HEK293T (cell line): ENCODE measurements around the gene PBRM1.

Experiments
- CTCF ChIA-PET: fragments of 350-600 bp; formaldehyde crosslinking; extraction: SDS; loops from one replicate; lab custom pipeline; 2021; ENCODE audit warnings: antibody characterized with exemption, inconsistent platforms; lab: Yijun Ruan, JAX
- POLR2A ChIA-PET: fragments of 350-600 bp; formaldehyde crosslinking; extraction: SDS; loops from one replicate; lab custom pipeline; 2020; ENCODE audit warnings: antibody characterized with exemption, inconsistent platforms; lab: Yijun Ruan, JAX
- DNase-seq: peaks from one replicate; pipeline ENCODE4 v3.0.0; 2012; ENCODE audit warnings: mixed read lengths; ENCODE audit errors: extremely low spot score
- ARNT ChIP-seq: fragments of 450-650 bp; IDR thresholded peaks from 2 replicates; pipeline ENCODE4 v1.6.1; 2017; ENCODE audit warnings: mild to moderate bottlenecking
- BHLHE40 ChIP-seq: fragments of 450-650 bp; IDR thresholded peaks from 2 replicates; pipeline ENCODE4 v1.6.1; 2016; ENCODE audit warnings: mild to moderate bottlenecking, moderate library complexity, borderline replicate concordance
- CTBP1 ChIP-seq: fragments of 450-650 bp; IDR thresholded peaks from 2 replicates; pipeline ENCODE4 v1.6.1; 2016; ENCODE audit warnings: borderline replicate concordance
- ELF4 ChIP-seq: fragments of 450-650 bp; IDR thresholded peaks from 2 replicates; pipeline ENCODE4 v1.6.1; 2017; ENCODE audit warnings: antibody characterized with exemption
- FOXA1 ChIP-seq: fragments of 450-650 bp; IDR thresholded peaks from 2 replicates; pipeline ENCODE4 v1.6.1; 2016; ENCODE audit warnings: mild to moderate bottlenecking
- FOXK2 ChIP-seq: fragments of 450-650 bp; IDR thresholded peaks from 2 replicates; pipeline ENCODE4 v1.6.1; 2016; ENCODE audit warnings: mild to moderate bottlenecking
- FOXM1 ChIP-seq: fragments of 450-650 bp; IDR thresholded peaks from 2 replicates; pipeline ENCODE4 v1.6.1; 2017; ENCODE audit warnings: mild to moderate bottlenecking, borderline replicate concordance
- HDGF ChIP-seq: fragments of 450-650 bp; IDR thresholded peaks from 2 replicates; pipeline ENCODE4 v1.6.1; 2017; ENCODE audit warnings: antibody characterized with exemption, borderline replicate concordance
- L3MBTL2 ChIP-seq: fragments of 450-650 bp; conservative IDR thresholded peaks from 2 replicates; pipeline ENCODE4 v1.6.1; 2016; ENCODE audit warnings: mild to moderate bottlenecking
- LEF1 ChIP-seq: fragments of 450-650 bp; IDR thresholded peaks from 2 replicates; pipeline ENCODE4 v1.6.1; 2017; ENCODE audit warnings: mild to moderate bottlenecking, borderline replicate concordance
- NFRKB ChIP-seq: fragments of 450-650 bp; IDR thresholded peaks from 2 replicates; pipeline ENCODE4 v1.6.1; 2016; ENCODE audit warnings: mild to moderate bottlenecking, moderate library complexity
- PKNOX1 ChIP-seq: fragments of 450-650 bp; IDR thresholded peaks from 2 replicates; pipeline ENCODE4 v1.6.1; 2016
- SP1 ChIP-seq: fragments of 450-650 bp; IDR thresholded peaks from 2 replicates; pipeline ENCODE4 v1.6.1; 2017
- SUZ12 ChIP-seq: fragments of 450-650 bp; IDR thresholded peaks from 2 replicates; pipeline ENCODE4 v1.6.1; 2016; ENCODE audit warnings: mild to moderate bottlenecking
- TARDBP ChIP-seq: fragments of 450-650 bp; IDR thresholded peaks from 2 replicates; pipeline ENCODE4 v1.6.1; 2016
- ZNF384 ChIP-seq: fragments of 450-650 bp; IDR thresholded peaks from 2 replicates; pipeline ENCODE4 v1.6.1; 2016

The PBRM1 gene

GRCh38 chr3:52525680-52526561 lies 159.8 kb downstream of the PBRM1 start:
- TF ChIP-seq BHLHE40, result no peak
- TF ChIP-seq ELF4, result no peak
- no peak for TF ChIP-seq TARDBP
- no peak for TF ChIP-seq HDGF
- TF ChIP-seq SP1, result no peak
- no peak for TF ChIP-seq ARNT
- no peak for TF ChIP-seq FOXM1
- ChIA-PET CTCF (no interaction called here), POLR2A (interaction anchor here (1.1 to 1.2 kb wide), 2 partner anchors 8 to 10 kb away, joined by 3 to 4 read pairs; partner anchors contain the start of gene UQCC5)
- no peak for DNase-seq

- ChIA-PET CTCF (no interaction called here), POLR2A (no interaction called here)
- DNase-seq, result no peak
- TF ChIP-seq BHLHE40, result no peak
- no peak for TF ChIP-seq L3MBTL2
Measured at GRCh38 chr3:52524752-52525679, 160.7 kb downstream of the PBRM1 start.

GRCh38 chr3:52524258-52524751 lies 161.4 kb downstream of the PBRM1 start:
- ChIA-PET POLR2A (no interaction called here), CTCF (no interaction called here)
- TF ChIP-seq ARNT (no peak), PKNOX1 (no peak), CTBP1 (no peak)
- no peak for DNase-seq

- ChIA-PET POLR2A (interaction anchor here (1.1 kb wide), 1 partner anchor 13 kb away, joined by 5 read pairs; the partner anchor contains the start of gene UQCC5), CTCF (no interaction called here)
- no peak for DNase-seq
- TF ChIP-seq SUZ12, result no peak
- no peak for TF ChIP-seq FOXA1
- TF ChIP-seq HDGF, result no peak
- no peak for TF ChIP-seq CTBP1
- TF ChIP-seq L3MBTL2, result no peak
- no peak for TF ChIP-seq ELF4
- TF ChIP-seq FOXM1, result no peak
- no peak for TF ChIP-seq ZNF384
- no peak for TF ChIP-seq TARDBP
- TF ChIP-seq ARNT, result no peak
- TF ChIP-seq SP1, result no peak
- TF ChIP-seq LEF1, result no peak
- no peak for TF ChIP-seq PKNOX1
- no peak for TF ChIP-seq FOXK2
- no peak for TF ChIP-seq NFRKB
- TF ChIP-seq BHLHE40, result no peak
Measured at GRCh38 chr3:52523386-52524257, 162.1 kb downstream of the PBRM1 start.

- CTCF ChIA-PET, result no interaction called here
- TF ChIP-seq FOXA1, result no peak
- POLR2A ChIA-PET, result interaction anchor here (1.1 kb wide), 1 partner anchor 14 kb away, joined by 5 read pairs; the partner anchor contains the start of gene UQCC5
- DNase-seq, result no peak
Measured at GRCh38 chr3:52522651-52523251, 163.0 kb downstream of the PBRM1 start.

- POLR2A ChIA-PET, result no interaction called here
- TF ChIP-seq NFRKB (no peak), BHLHE40 (no peak), LEF1 (no peak), FOXK2 (no peak), PKNOX1 (no peak), ZNF384 (no peak), ARNT (no peak), HDGF (no peak), CTBP1 (no peak), SUZ12 (no peak), FOXM1 (no peak), L3MBTL2 (no peak)
- CTCF ChIA-PET, result no interaction called here
- DNase-seq, result no peak
Measured at GRCh38 chr3:52521881-52522650, 163.6 kb downstream of the PBRM1 start.
